ENCODE results near the gene RASSF1.

RASSF1 gene

DNA sequence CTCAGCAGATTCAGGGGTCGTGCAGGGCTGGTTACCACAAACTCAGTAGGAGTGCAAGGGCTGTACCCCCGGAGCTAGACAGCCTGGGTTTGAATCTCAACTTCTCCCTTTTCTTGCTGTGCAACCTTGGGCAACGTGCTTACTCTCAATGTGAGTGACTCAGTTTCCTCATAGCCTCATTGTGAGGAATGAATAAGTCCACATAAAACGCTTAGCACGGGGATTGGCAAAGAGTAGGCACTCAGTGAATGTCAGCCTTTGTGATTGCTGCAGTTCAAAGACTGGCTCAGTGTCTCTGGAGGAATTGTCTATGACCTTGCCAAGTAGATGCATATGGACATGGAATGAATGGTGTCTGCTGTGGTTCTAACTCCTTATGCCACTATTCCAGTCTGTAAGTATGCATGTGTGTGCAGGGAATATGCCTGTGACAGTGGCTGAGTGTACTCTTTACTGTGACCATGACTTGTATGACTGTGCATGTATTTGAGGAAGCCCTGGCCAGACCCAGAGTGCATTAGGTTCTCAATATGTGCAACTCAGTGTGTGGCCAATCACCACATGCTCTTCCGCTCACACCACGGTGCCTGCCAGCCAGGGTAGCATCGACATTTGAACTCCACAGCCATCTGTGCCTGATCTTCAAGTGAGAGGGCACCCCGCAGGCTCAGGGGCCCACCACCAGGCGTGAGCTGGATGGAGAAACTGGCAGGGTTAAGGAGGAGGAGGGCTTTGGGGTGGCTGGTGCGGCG, 40.5 kb downstream of the RASSF1 start:
- DNase-seq (ENCODE audit: low read depth), result peak; percentile 67

DNA sequence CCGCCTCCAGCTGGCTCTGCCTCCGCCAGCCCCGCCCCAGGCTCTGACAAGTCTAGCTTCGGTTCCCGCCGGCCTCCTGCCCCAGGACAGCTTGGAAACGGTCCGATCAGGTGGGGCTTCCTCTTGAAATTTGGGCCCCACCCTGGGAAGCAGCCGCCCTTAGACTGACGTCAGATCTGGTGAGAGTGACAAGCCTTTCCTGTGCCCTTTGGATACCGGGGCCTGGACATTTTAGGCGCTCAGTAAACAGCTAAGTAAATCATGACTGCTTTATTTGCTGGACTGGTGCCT, 41.1 kb downstream of the RASSF1 start:
- DNase-seq (ENCODE audit: low read depth), result no peak

- DNase-seq (ENCODE audit: low read depth), result peak; percentile 99
Observed at GRCh38 chr3:50298836-50299637, 41.6 kb downstream of the RASSF1 start, which contains the start of the genes HYAL3 and NAA80. HYAL3 (minus strand) TSS chr3:50299405; CDS start chr3:50295602, 3,803 bp downstream. NAA80 (minus strand) TSS chr3:50299405; CDS start chr3:50297463, 1,942 bp downstream.

DNA sequence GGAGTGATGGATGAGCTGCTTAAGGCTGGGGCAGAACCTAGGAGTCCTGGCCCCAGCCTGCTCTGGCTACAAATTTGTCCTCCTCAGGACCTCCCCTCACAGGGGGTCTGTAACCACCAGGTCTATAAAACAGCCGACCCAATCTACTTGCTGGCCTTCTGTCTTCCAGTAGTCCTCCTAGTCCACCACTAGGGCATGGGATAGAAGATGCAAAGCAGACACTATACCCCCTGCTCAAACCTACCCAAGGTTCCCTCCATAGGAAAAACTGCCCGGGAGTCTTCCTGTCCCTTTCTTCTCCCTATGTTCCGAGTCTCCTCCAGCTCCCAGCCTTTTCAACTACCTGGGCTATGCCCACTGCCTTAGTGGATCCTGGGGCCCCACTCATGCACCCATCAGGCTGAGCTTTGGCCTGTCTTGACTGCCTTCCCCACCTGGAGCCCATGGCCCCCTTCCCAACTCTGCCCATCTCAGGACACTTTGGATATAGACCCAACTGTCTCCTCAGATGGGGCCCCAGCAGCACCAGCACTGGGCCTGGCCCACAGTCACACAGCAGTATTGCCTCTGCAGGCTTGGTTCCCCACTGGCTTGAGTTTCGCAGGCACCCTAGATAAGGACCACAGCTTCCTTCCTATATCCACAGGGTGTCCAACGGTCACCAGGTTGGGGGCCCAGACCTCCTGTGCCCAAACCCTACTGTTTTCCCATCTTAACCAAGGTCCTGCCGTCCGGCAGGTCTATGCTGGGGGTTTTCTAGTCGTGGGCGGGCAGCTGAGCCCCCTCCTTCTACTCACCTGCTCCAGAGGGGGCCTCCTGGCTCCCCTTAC, 42.5 kb downstream of the RASSF1 start:
- DNase-seq (ENCODE audit: low read depth), result peak; percentile 28

DNA sequence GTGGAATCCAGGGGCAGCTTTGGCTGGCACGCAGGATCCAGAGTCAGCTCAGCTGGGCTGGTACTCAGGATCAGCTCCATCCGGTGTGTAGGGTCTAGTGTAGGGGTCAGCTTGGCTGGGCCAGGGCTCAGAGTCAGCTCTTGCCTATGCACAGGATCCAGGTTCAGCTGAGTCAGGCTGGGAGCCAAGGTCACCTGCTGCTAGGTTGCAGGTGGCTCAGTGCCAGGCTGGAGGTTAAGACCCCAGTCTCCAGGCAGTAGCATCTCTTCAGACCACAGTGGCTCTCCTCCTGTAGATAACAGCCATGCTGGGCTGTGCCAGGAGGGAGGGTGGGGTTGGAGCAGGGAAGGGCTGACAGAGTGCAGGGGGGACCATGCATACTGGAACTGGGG, 43.3 kb downstream of the RASSF1 start:
- DNase-seq (ENCODE audit: low read depth), result no peak

- no peak for DNase-seq (ENCODE audit: low read depth)
Observed at GRCh38 chr3:50296721-50297383, 43.8 kb downstream of the RASSF1 start.

- no peak for DNase-seq (ENCODE audit: low read depth)
Observed at GRCh38 chr3:50295553-50296431, 44.8 kb downstream of the RASSF1 start.

- DNase-seq (ENCODE audit: low read depth), result no peak
Observed at GRCh38 chr3:50294492-50295403, 45.9 kb downstream of the RASSF1 start.

- no peak for DNase-seq (ENCODE audit: low read depth)
Observed at GRCh38 chr3:50294089-50294488, 46.5 kb downstream of the RASSF1 start.

- DNase-seq (ENCODE audit: low read depth), result no peak
Observed at GRCh38 chr3:50293079-50293801, 47.4 kb downstream of the RASSF1 start.

DNA sequence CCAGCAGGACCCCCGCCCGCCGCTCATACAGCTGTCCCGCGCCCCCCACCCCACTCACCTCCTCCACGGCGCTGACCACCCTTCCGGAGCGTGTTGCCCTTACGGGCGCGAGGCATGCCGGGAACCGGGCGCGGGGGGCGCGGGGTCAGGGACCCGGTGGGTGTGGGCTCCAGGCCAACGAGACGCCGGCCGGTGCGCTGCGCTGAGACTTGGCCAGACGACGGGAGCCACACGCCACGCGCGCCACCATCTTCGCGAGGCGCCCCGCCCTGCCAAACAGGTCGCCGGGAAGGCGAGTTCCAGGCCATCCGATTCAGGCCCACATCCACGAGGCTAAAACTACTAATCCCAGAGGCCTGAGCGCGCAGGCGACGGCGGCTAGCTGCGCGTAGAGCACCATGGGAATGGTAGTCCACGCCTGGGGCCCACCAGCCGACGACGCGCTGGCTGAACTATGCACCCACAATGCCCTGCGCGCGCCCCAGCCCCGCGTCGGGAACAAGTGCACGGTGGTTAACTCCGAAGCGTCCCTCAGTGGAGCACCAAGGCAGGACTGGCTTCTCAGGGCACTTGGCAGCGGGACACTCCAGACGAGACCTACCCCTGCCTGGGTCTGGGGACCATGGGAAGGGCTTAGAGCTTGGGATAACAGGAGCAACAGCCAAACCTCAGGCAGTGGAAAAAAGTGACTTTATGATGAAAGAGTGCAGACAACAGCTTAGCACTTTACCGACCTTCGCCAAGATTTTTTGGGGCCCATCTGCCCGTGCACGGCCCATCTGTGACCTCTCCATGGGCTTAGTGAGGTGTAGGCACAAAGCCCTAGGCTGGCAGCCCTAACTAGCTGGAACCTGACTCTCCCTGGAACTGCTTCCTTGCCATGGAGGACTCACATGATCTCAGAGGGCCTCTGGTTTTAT, 48.2 kb downstream of the RASSF1 start, which contains the start of gene IFRD2:
IFRD2 (minus strand) TSS at position 271 of the 920 bp plus-strand sequence; CDS start at position 116, 155 bp downstream.
- peak; percentile 97 for DNase-seq (ENCODE audit: low read depth)

GRCh38 chr3:50290161-50290641, 50.4 kb downstream of the RASSF1 start:
- no peak for DNase-seq (ENCODE audit: low read depth)

DNA sequence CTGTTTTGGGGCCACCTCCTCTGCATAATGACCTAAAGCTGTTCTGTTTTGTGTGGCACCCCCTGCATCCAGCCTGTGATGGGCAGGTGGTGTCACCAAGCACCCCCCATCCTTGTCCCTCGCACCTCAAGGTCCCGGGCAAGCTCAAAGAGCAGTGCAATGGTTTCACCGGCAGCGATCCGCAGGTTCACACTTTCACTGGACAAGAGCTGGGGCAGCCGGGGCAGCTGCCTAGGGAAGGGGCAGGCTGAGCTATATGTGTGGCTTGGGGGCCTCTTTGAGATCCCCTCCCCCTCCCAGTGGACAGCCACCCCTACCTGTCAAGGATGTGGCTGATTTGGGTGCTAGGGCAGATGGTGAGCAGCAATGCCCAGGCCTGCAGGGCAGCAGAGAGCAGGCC, 51.5 kb downstream of the RASSF1 start:
- no peak for DNase-seq (ENCODE audit: low read depth)

- no peak for DNase-seq (ENCODE audit: low read depth)
Observed at GRCh38 chr3:50288387-50289007, 52.1 kb downstream of the RASSF1 start.

DNA sequence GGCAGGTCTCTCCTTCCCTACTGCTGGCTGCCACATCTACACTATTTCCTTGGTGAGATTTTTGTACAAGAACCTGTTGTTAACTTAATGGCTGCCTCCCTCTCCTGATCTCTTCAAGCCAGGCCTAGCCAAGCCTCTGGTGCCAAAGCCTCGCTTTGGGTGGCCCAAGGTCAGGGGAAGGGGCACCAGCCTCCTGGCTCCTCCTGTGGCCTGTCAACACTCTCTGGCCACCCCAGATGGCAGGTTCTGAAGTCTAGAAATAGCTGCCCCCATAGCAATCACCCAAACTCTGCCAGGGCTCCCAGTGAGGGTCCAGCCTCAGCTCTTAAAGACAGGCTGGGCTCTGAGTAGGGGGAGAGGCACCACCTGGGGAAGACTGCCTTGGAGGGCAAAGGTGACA, 53.4 kb downstream of the RASSF1 start:
- no peak for DNase-seq (ENCODE audit: low read depth)

DNA sequence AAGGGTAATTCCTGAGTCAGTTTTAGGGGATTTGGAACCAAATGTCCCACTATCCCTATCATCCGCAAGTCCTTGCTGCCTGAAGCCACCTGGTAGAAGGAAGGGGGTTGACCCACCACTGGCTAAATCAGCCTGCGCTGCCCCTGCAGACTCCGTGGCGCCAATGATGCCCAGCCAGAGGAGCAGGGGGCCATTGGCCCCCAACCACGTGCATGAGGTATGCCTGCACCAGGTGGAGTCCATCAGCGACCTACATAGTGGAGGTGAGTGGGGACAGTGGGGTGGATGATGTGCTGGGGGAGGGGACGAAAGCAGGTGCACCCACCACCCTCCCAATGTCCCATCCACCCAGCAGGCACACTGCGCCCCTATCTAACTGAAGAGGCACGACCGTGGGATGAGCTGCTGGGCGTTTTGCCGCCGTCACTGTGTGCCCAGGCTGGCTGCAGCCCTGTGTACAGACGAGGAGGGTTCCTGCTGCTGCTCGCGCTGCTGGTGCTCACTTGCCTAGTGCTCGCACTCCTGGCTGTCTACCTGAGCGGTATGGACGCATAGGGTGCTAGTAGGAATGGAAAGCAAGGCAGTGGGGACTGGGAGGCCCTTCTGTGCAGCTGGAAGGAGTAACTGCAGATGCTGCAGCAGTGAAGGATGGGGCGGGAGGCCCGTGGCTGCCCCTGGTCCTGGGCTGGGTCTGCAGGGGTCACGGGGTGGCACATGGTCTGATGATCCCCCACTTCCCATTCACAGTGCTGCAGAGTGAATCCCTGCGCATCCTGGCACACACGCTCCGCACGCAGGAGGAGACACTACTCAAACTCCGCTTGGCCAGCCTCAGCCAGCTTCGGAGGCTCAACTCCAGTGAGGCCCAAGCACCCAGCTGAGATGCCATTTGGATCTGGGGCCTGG, 54.1 kb downstream of the RASSF1 start:
- no peak for DNase-seq (ENCODE audit: low read depth)

All from ELR (cell line).